Upper lobe of left lung (tissue), 4 donors: ENCODE results near the gene ATMIN.

Source experiments
- CTCF ChIP-seq, 6 experiments: fragments of 450-650 bp in 4 of 6; fragments of 200-600 bp in 2 of 6; sonication (generic) in 2 of 6; IDR thresholded peaks; one replicate each; pipeline ENCODE4 v1.5.1; 2016 to 2019; ENCODE audit warnings: antibody characterized with exemption in 6 of 6
- EP300 ChIP-seq, 4 donors: sonication (generic); formaldehyde crosslinking; IDR thresholded peaks; one replicate each; pipeline ENCODE4 v1.5.1; 2017; ENCODE audit warnings: antibody characterized with exemption in 4 of 4, control low read depth in 2 of 4
- POLR2A ChIP-seq, 4 donors: fragments of 450-650 bp; IDR thresholded peaks; one replicate each; pipeline ENCODE4 v1.5.1; 2016 to 2017; ENCODE audit warnings: antibody characterized with exemption in 4 of 4, mild to moderate bottlenecking in 2 of 4

DNA sequence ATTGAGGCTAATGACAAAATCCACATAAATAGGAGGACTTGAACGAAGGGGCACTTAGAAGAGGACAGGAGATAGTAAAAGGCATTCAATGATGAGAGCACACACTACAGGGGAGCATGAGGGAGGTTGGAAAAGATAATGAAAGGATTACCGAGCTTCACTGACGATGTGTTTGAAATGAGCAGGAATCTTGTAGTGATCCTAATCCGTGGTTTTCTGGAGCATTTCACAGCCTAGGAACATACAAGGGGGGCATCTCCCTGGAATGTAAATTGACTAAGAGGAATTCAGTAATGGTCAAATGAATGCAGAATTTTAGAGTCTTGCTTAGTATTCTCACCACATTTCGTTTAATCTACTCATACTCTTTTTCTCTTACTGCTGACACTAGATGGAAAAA is 5.2 kb downstream of the ATMIN start:
- TF ChIP-seq CTCF (IDR thresholded peaks at IDR 0.05) (no peak), EP300 (IDR thresholded peaks at IDR 0.05) (no peak), POLR2A (IDR thresholded peaks at IDR 0.05) (no peak)
